HepG2 (cell line): ENCODE measurements around the gene RPUSD3.

Experiments
- CTCF ChIP-seq: sonication (generic); formaldehyde crosslinking; IDR thresholded peaks from 2 replicates; pipeline ENCODE4 v1.5.0; 2020; ENCODE audit warnings: mild to moderate bottlenecking, missing genetic modification reagents, moderate library complexity
- DBP ChIP-seq: sonication (generic); formaldehyde crosslinking; IDR thresholded peaks from 2 replicates; pipeline ENCODE4 v1.4.0; 2020; ENCODE audit warnings: missing genetic modification reagents; ENCODE audit errors: not compliant biosample characterization
- FOXK2 ChIP-seq: fragments of 450-650 bp; IDR thresholded peaks from 2 replicates; pipeline ENCODE4 v1.6.1; 2016
- RFX5 ChIP-seq: IDR thresholded peaks from 2 replicates; pipeline ENCODE4 v1.6.1; 2011; ENCODE audit warnings: low read depth, low read length, improper control_type of control experiment
- SMYD3 ChIP-seq: sonication (generic); formaldehyde crosslinking; IDR thresholded peaks from 2 replicates; pipeline ENCODE4 v1.8.1; 2023; ENCODE audit warnings: mild to moderate bottlenecking, missing genetic modification reagents
- TAF1 ChIP-seq: sonication (generic); formaldehyde crosslinking; IDR thresholded peaks from 2 replicates; pipeline ENCODE4 v1.4.0; 2020; ENCODE audit warnings: missing genetic modification reagents
- ZBTB46 ChIP-seq: sonication (generic); formaldehyde crosslinking; IDR thresholded peaks from 2 replicates; pipeline ENCODE4 v1.4.0; 2020; ENCODE audit warnings: mild to moderate bottlenecking, missing genetic modification reagents, borderline replicate concordance
- ZMYM3 ChIP-seq: sonication (generic); formaldehyde crosslinking; IDR thresholded peaks from 2 replicates; pipeline ENCODE4 v1.5.1; 2020; ENCODE audit warnings: mild to moderate bottlenecking, missing genetic modification reagents
- ZNF747 ChIP-seq: sonication (generic); formaldehyde crosslinking; IDR thresholded peaks from 2 replicates; pipeline ENCODE4 v1.8.1; 2023; ENCODE audit warnings: missing genetic modification reagents, mild to moderate bottlenecking, borderline replicate concordance
- ZZZ3 ChIP-seq: sonication (generic); formaldehyde crosslinking; IDR thresholded peaks from 2 replicates; pipeline ENCODE4 v1.4.0; 2020; ENCODE audit warnings: missing genetic modification reagents, mild to moderate bottlenecking, borderline replicate concordance

GRCh38 chr3:9866639-9867038, 22.8 kb upstream of the RPUSD3 start:
- TF ChIP-seq ZZZ3 (CRISPR knock-in tag) (no peak), CTCF (no peak), RFX5 (no peak), ZNF747 (CRISPR knock-in tag) (no peak), ZBTB46 (CRISPR knock-in tag) (no peak), ZMYM3 (CRISPR knock-in tag) (no peak), FOXK2 (no peak), DBP (CRISPR knock-in tag) (no peak), SMYD3 (CRISPR knock-in tag) (no peak), TAF1 (no peak)
